Heart right ventricle (tissue), 16 donors: ENCODE measurements around the gene MAGEA11. TPM values are rescaled to one million over a fixed set of nuclear protein-coding genes. Genes with fewer than 3 reads are reported as not detected.

Experiments
- ATAC-seq, 8 donors: fragments of 200-7000 bp; cut with Tn5 transposase; one replicate each; pipeline ENCODE4 v1.9.1; 2020; ENCODE audit warnings: mild to moderate bottlenecking in 8 of 8, moderate library complexity in 8 of 8, moderate number of reproducible peaks in 1 of 8
- DNase-seq, 2 donors: peaks; one replicate each; pipeline ENCODE4 v3.0.0-alpha.2; 2020
- H3K27ac ChIP-seq, 10 donors: fragments of 200-600 bp; sonication (generic) in 2 of 10; one replicate each; pipeline versions ENCODE4 v1.5.0 to v1.8.0; 2020 to 2022; ENCODE audit warnings: mild to moderate bottlenecking in 3 of 10
- H3K27me3 ChIP-seq, 7 donors: fragments of 200-600 bp; one replicate each; pipeline ENCODE4 v1.8.0; 2021 to 2022; ENCODE audit warnings: mild to moderate bottlenecking in 2 of 7
- H3K36me3 ChIP-seq, 9 donors: fragments of 200-600 bp; sonication (generic) in 1 of 9; one replicate each; pipeline versions ENCODE4 v1.5.0 to v1.8.0; 2020 to 2022; ENCODE audit warnings: mild to moderate bottlenecking in 2 of 9
- H3K4me1 ChIP-seq, 9 donors: fragments of 200-600 bp; sonication (generic) in 1 of 9; one replicate each; pipeline versions ENCODE4 v1.5.0 to v1.8.0; 2020 to 2022; ENCODE audit warnings: mild to moderate bottlenecking in 4 of 9
- H3K4me3 ChIP-seq, 10 donors: fragments of 200-600 bp; sonication (generic) in 2 of 10; one replicate each; pipeline versions ENCODE4 v1.5.0 to v1.8.0; 2020 to 2022; ENCODE audit warnings: mild to moderate bottlenecking in 7 of 10, moderate library complexity in 2 of 10
- H3K9me3 ChIP-seq, 11 donors: fragments of 200-600 bp in 10 of 11; sonication (generic) in 2 of 11; one replicate each; pipeline versions ENCODE4 v1.5.0 to v1.8.0; 2013 to 2022; ENCODE audit warnings: mild to moderate bottlenecking in 2 of 11, control low read depth in 1 of 11, moderate library complexity in 1 of 11
- WGBS, 2 donors: extraction: QIAGEN DNeasy Blood & Tissue Kit; methylation state at CpG; one replicate each; pipeline ENCODE4 v1.1.7; 2013; ENCODE audit warnings: inconsistent platforms in 1 of 2; 5-methylcytosine and 5-hydroxymethylcytosine counted together
- intact Hi-C, 10 donors: fragments of 100-400 bp; cut with DNase I; formaldehyde crosslinking; loops; one replicate each; pipeline versions ENCODE4 v1.11.1 to v1.14.2; 2022
- polyA plus RNA-seq, 2 donors: library from polyadenylated mRNA; stranded (reverse); fragments of 200-250 nt; gene quantifications; one replicate each; pipeline ENCODE4 v1.2.3, GENCODE V29; 2013
- total RNA-seq, 10 donors: library from RNA; stranded (reverse); fragmentation: NEBNext Ultra II Directional in 3 of 10; extraction: Animal tissue kit (Norgen Biotek cat#: 25700) in 3 of 10; gene quantifications; one replicate each; pipeline versions ENCODE4 v1.2.1 to v1.2.4, GENCODE V29; 2021 to 2023
- TF ChIP-seq, protein P1 (sequence below), 9 donors: fragments of 200-600 bp; sonication (generic) in 2 of 9; IDR thresholded peaks; one replicate each; pipeline versions ENCODE4 v1.5.0 to v1.8.0; 2021 to 2022; ENCODE audit warnings: antibody characterized with exemption in 9 of 9, mild to moderate bottlenecking in 5 of 9, moderate library complexity in 1 of 9
- donor health status: Arrhythmogenic right ventricular cardiomyopathy.
- donor health status: ischemic (EF 13 %, LVEDD 7.1; RV severe dilation, severe dysfunction).
- donor health status: healthy with polysubstance abuse.
- donor health status: DM: no; HTN: yes; CAD: no.
- donor health status: DM: no; HTN: no; CAD: no.
- donor health status: ischemic (EF 25% LVEDD 6.9; RV normal size, moderate dysfunction).
- donor health status: ischemic (EF 25% LVEDD 5.7; RV mildly dilated, moderate dysfunction).
- donor health status: healthy.
- donor health status: DM: yes; HTN: yes; CAD: no.
- donor health status: Ischemic cardiomyopathy.
- donor health status: ischemic (EF 35%, LVEDD 5.7; RV mildly dilated, moderate dysfunction).
- donor health status: nonischemic (EF 11% LVEDD 7.7; RV severe dilation, severe dysfunction).
- donor health status: DM: yes; HTN: yes; CAD: no.
- donor health status: PGD.
- donor health status: ischemic (EF 29% LVEDD 5.4; RV normal size, mild dysfunction).
- donor health status: nonischemic (EF 23%, LVEDD 6.1; RV moderate dilation, normal function).

MAGEA11 gene
- total and polyA plus RNA-seq, 12 donors = not detected

DNA sequence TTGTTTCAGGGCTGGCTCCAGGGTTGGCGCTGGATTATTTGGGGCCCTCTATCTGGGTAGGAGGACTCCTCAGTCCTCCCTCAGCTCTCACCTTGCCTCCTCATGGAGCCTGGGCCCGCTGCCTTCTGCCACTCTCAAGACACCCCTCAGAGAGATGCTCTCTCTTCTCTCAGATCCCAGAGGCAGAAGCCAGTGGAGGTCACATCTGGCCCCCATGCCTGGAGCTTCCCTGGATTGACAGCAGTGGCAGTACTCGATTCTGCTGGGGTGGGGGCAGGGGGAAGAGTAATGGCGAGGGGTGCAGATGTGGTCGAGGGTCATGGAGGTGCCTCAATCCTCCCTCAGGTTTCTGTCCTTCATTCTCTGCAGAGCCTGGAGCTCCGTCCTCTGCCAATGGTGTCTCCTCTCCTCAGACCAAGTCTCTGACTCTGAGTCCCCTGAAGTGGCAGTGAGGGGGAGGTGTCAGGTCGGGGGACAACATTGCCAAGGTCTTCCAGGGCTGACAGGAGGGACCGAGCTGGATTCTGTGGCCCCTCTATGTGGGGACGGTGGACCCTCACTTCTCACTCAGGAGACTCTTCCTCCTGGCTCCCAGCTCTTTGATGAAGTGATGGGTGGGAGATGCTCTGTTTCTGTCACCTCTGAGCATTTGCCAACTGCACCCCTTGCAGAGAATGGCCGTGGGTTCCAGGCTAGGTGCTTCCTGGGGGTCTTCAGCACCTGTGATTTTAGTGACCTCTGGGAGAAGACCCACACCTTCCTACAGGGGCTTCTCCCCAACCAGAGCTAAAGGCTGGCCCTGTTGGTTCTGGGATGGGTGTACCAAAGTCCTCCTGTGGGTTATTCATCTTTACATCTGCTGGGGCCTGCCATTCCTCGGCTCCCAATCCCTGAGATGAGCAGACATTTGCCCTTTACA, 51.1 kb downstream of the MAGEA11 start:
- intact Hi-C loops = no loop called here
- Histone ChIP-seq H3K36me3 (no peaks in the 10 kb centered on the region), H3K27me3 (no peaks in the 10 kb centered on the region), H3K9me3 (no peaks in the 10 kb centered on the region), H3K4me3 (no peak overlapping the region), H3K27ac (no peak overlapping the region), H3K4me1 (no peaks in the 10 kb centered on the region)
- no peak for DNase-seq
- 77 to 82% methylated on average over 9 to 10 of the region's 11 CpGs for WGBS, 2 donors
- no peak for ATAC-seq
- TF ChIP-seq, protein P1, sequence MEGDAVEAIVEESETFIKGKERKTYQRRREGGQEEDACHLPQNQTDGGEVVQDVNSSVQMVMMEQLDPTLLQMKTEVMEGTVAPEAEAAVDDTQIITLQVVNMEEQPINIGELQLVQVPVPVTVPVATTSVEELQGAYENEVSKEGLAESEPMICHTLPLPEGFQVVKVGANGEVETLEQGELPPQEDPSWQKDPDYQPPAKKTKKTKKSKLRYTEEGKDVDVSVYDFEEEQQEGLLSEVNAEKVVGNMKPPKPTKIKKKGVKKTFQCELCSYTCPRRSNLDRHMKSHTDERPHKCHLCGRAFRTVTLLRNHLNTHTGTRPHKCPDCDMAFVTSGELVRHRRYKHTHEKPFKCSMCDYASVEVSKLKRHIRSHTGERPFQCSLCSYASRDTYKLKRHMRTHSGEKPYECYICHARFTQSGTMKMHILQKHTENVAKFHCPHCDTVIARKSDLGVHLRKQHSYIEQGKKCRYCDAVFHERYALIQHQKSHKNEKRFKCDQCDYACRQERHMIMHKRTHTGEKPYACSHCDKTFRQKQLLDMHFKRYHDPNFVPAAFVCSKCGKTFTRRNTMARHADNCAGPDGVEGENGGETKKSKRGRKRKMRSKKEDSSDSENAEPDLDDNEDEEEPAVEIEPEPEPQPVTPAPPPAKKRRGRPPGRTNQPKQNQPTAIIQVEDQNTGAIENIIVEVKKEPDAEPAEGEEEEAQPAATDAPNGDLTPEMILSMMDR (IDR thresholded peaks at IDR 0.05) = no peak

Other genes with a start within 250 kb of the MAGEA11 start
- 10 to 100 TPM; 65.3 to 89.5 (median 73.5) TPM for gene IDS, start 206.8 kb upstream of the MAGEA11 start, total RNA-seq
- gene IDS, start 206.8 kb upstream of the MAGEA11 start, polyA plus RNA-seq = 10 to 100 TPM; 24.0 to 30.5 TPM
- 10 to 100 TPM; 20.6 to 35.8 (median 26.1) TPM for gene EOLA1, start 171.0 kb upstream of the MAGEA11 start, total RNA-seq
- 10 to 100 TPM; 21.0 to 37.7 TPM for gene EOLA1, start 171.0 kb upstream of the MAGEA11 start, polyA plus RNA-seq
- under 1 TPM in 2 of 10 donors, not detected in 8; 0.21 to 0.31 TPM for gene HSFX3, start 162.1 kb upstream of the MAGEA11 start, total RNA-seq
- gene HSFX3, start 162.1 kb upstream of the MAGEA11 start, polyA plus RNA-seq = under 1 TPM in 1 of 2 donors, not detected in 1; 0.12 TPM
- not detected for gene MAGEA9B, start 124.6 kb upstream of the MAGEA11 start, total RNA-seq
- gene MAGEA9B, start 124.6 kb upstream of the MAGEA11 start, polyA plus RNA-seq = not detected
- gene HSFX2, start 116.7 kb upstream of the MAGEA11 start, total RNA-seq = 1 to 10 TPM in 3 of 10 donors, under 1 TPM in 3, not detected in 4; 0.22 to 2.2 (median 0.78) TPM
- gene HSFX2, start 116.7 kb upstream of the MAGEA11 start, polyA plus RNA-seq = 1 to 10 TPM in 1 of 2 donors, under 1 TPM in 1; 0.70 to 2.3 TPM
- gene TMEM185A, start 80.3 kb upstream of the MAGEA11 start, total RNA-seq = 10 to 100 TPM; 27.1 to 42.8 (median 34.5) TPM
- 10 to 100 TPM; 12.7 to 15.0 TPM for gene TMEM185A, start 80.3 kb upstream of the MAGEA11 start, polyA plus RNA-seq
- 1 to 10 TPM in 9 of 10 donors, under 1 TPM in 1; 0.51 to 3.3 (median 2.6) TPM for gene HSFX1, start 62.0 kb downstream of the MAGEA11 start, total RNA-seq
- gene HSFX1, start 62.0 kb downstream of the MAGEA11 start, polyA plus RNA-seq = under 1 TPM; 0.58 to 0.66 TPM
- not detected for gene MAGEA9, start 69.9 kb downstream of the MAGEA11 start, total RNA-seq
- not detected for gene MAGEA9, start 69.9 kb downstream of the MAGEA11 start, polyA plus RNA-seq
- gene MAGEA8, start 169.1 kb downstream of the MAGEA11 start, total RNA-seq = not detected
- not detected for gene MAGEA8, start 169.1 kb downstream of the MAGEA11 start, polyA plus RNA-seq
- not detected for gene HSFX4, start 217.5 kb downstream of the MAGEA11 start, total RNA-seq
- under 1 TPM in 1 of 2 donors, not detected in 1; 0.07 TPM for gene HSFX4, start 217.5 kb downstream of the MAGEA11 start, polyA plus RNA-seq
- 10 to 100 TPM; 19.0 to 28.2 (median 23.9) TPM for gene EOLA2, start 226.4 kb downstream of the MAGEA11 start, total RNA-seq
- gene EOLA2, start 226.4 kb downstream of the MAGEA11 start, polyA plus RNA-seq = 10 to 100 TPM; 16.4 to 39.2 TPM